ENCODE data around the gene PRKD2. TPM values are rescaled to one million over a fixed set of nuclear protein-coding genes. Genes with fewer than 3 reads are reported as not detected.
A peak's percentile ranks its signal among the peaks of the same experiment; 100 is the strongest.

Gene PRKD2
- total and polyA plus RNA-seq, 2 donors = 20.0 to 109 TPM

DNA sequence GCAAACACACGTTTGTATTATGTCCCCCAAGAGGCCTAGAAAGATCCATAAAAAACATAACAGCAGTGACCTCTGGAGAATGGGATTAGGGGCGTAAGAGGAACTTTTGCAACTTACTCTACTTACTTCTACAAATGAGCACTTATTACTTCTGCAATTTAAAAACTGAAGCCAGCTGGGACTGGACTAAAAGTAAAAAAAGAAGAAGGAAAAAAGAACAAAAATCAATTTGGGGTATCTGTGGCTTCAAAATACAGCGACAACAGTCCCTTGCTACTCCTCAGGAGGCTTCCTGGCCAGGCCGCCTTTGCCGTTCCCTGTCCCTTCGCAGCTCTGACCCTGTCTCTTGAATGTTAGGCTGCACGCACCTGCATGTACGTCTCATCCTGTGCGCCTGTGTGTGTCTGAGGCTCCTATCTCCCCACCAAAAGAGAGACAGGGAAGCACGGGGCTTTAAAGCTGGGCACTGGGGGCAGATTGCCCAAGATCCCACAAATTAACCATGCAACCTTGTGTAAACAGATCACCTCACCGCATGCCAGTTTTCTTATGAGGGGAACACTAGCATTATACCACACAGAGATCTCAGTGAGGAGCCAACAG, 16.9 kb upstream of the PRKD2 start:
- Histone ChIP-seq H3K27me3 (ENCODE audit: control insufficient read depth in 2 of 2, insufficient read depth in 1 of 2, low read length in 1 of 2) (no peaks in the 10 kb centered on the region), H3K4me1 (ENCODE audit: control insufficient read depth in 2 of 2, insufficient read depth in 2 of 2, low read length in 2 of 2) (peaks cover 0 to 4% of the 10 kb centered on the region in 2 donors), H3K4me3 (ENCODE audit: low read length in 2 of 2) (no peak overlapping the region), H3K27ac (ENCODE audit: low read depth in 1 of 2, low read length in 1 of 2) (no peak overlapping the region), H3K9me3 (ENCODE audit: control insufficient read depth in 2 of 2, insufficient read depth in 1 of 2, low read length in 1 of 2) (peaks cover 0 to 2% of the 10 kb centered on the region in 2 donors), H3K36me3 (ENCODE audit: control insufficient read depth in 2 of 2, insufficient read depth in 2 of 2, low read length in 1 of 2) (peaks cover 76 to 90% of the 10 kb centered on the region in 2 donors)
- no peak for DNase-seq (ENCODE audit: low read depth in 6 of 9, low spot score in 9 of 9)
- 96% methylated on average over 11 of the region's 11 CpGs for WGBS

- Histone ChIP-seq H3K27me3 (ENCODE audit: control insufficient read depth in 2 of 2, insufficient read depth in 1 of 2, low read length in 1 of 2) (no peaks in the 10 kb centered on the region), H3K36me3 (ENCODE audit: control insufficient read depth in 2 of 2, insufficient read depth in 2 of 2, low read length in 1 of 2) (peaks cover 75 to 90% of the 10 kb centered on the region in 2 donors), H3K9me3 (ENCODE audit: control insufficient read depth in 2 of 2, insufficient read depth in 1 of 2, low read length in 1 of 2) (peaks cover 0 to 2% of the 10 kb centered on the region in 2 donors), H3K4me3 (ENCODE audit: low read length in 2 of 2) (no peak overlapping the region), H3K4me1 (ENCODE audit: control insufficient read depth in 2 of 2, insufficient read depth in 2 of 2, low read length in 2 of 2) (peaks cover 0 to 10% of the 10 kb centered on the region in 2 donors), H3K27ac (ENCODE audit: low read depth in 1 of 2, low read length in 1 of 2) (no peak overlapping the region)
- WGBS = 96% methylated on average over 23 of the region's 23 CpGs
- no peak for DNase-seq (ENCODE audit: low read depth in 6 of 9, low spot score in 9 of 9)
These were observed 16.2 kb upstream of the PRKD2 start for GRCh38 chr19:46732966-46733689.

- H3K4me3 ChIP-seq (ENCODE audit: low read length in 2 of 2) = no peak overlapping the region
- DNase-seq (ENCODE audit: low read depth in 6 of 9, low spot score in 9 of 9) = no peak
- WGBS = 95% methylated on average over 28 of the region's 28 CpGs
- no peak overlapping the region for H3K27ac ChIP-seq (ENCODE audit: low read depth in 1 of 2, low read length in 1 of 2)
- peaks cover 0 to 2% of the 10 kb centered on the region in 2 donors for H3K9me3 ChIP-seq (ENCODE audit: control insufficient read depth in 2 of 2, insufficient read depth in 1 of 2, low read length in 1 of 2)
- peaks cover 75 to 90% of the 10 kb centered on the region in 2 donors for H3K36me3 ChIP-seq (ENCODE audit: control insufficient read depth in 2 of 2, insufficient read depth in 2 of 2, low read length in 1 of 2)
- peaks cover 0 to 10% of the 10 kb centered on the region in 2 donors for H3K4me1 ChIP-seq (ENCODE audit: control insufficient read depth in 2 of 2, insufficient read depth in 2 of 2, low read length in 2 of 2)
- H3K27me3 ChIP-seq (ENCODE audit: control insufficient read depth in 2 of 2, insufficient read depth in 1 of 2, low read length in 1 of 2) = no peaks in the 10 kb centered on the region
These were observed 15.4 kb upstream of the PRKD2 start for GRCh38 chr19:46732172-46732938.

DNA sequence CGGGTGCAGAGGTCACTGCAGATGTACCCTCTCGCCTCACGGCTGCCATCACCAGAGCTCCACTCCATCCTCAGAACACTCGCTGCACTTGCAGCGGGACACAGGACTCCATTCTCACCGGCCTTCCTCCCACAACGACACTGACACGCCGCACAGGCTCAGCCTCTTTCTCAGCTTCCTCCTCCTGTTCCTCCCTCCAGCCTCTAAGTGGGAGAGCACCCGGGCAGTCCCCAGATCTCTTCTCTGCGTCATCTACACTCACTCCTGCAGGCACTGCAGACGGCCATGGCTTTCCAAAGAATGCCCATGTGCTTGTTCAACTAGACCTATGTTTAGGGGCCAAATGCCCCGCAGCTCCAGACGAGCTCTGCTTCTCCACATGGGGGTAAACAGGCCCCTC, 14.7 kb upstream of the PRKD2 start:
- Histone ChIP-seq H3K4me1 (ENCODE audit: control insufficient read depth in 2 of 2, insufficient read depth in 2 of 2, low read length in 2 of 2) (peaks cover 0 to 10% of the 10 kb centered on the region in 2 donors), H3K36me3 (ENCODE audit: control insufficient read depth in 2 of 2, insufficient read depth in 2 of 2, low read length in 1 of 2) (peaks cover 75 to 90% of the 10 kb centered on the region in 2 donors), H3K9me3 (ENCODE audit: control insufficient read depth in 2 of 2, insufficient read depth in 1 of 2, low read length in 1 of 2) (no peaks in the 10 kb centered on the region), H3K27me3 (ENCODE audit: control insufficient read depth in 2 of 2, insufficient read depth in 1 of 2, low read length in 1 of 2) (no peaks in the 10 kb centered on the region), H3K4me3 (ENCODE audit: low read length in 2 of 2) (no peak overlapping the region), H3K27ac (ENCODE audit: low read depth in 1 of 2, low read length in 1 of 2) (no peak overlapping the region)
- DNase-seq (ENCODE audit: low read depth in 6 of 9, low spot score in 9 of 9) = no peak
- 68% methylated on average over 14 of the region's 14 CpGs for WGBS

- H3K27me3 ChIP-seq (ENCODE audit: control insufficient read depth in 2 of 2, insufficient read depth in 1 of 2, low read length in 1 of 2) = no peaks in the 10 kb centered on the region
- H3K9me3 ChIP-seq (ENCODE audit: control insufficient read depth in 2 of 2, insufficient read depth in 1 of 2, low read length in 1 of 2) = no peaks in the 10 kb centered on the region
- H3K4me1 ChIP-seq (ENCODE audit: control insufficient read depth in 2 of 2, insufficient read depth in 2 of 2, low read length in 2 of 2) = peaks cover 0 to 10% of the 10 kb centered on the region in 2 donors
- no peak overlapping the region for H3K4me3 ChIP-seq (ENCODE audit: low read length in 2 of 2)
- H3K27ac ChIP-seq (ENCODE audit: low read depth in 1 of 2, low read length in 1 of 2) = peak overlapping the region in 1 of 2 donors; percentile 19
- no peak for DNase-seq (ENCODE audit: low read depth in 6 of 9, low spot score in 9 of 9)
- 65% methylated on average over 14 of the region's 14 CpGs for WGBS
- H3K36me3 ChIP-seq (ENCODE audit: control insufficient read depth in 2 of 2, insufficient read depth in 2 of 2, low read length in 1 of 2) = peaks cover 78 to 91% of the 10 kb centered on the region in 2 donors
These were observed 14.1 kb upstream of the PRKD2 start for GRCh38 chr19:46731007-46731501.

GRCh38 chr19:46730595-46730994, 13.7 kb upstream of the PRKD2 start:
- peak overlapping the region in 1 of 2 donors; percentile 19 for H3K27ac ChIP-seq (ENCODE audit: low read depth in 1 of 2, low read length in 1 of 2)
- 98% methylated on average over 14 of the region's 14 CpGs for WGBS
- no peak overlapping the region for H3K4me3 ChIP-seq (ENCODE audit: low read length in 2 of 2)

DNA sequence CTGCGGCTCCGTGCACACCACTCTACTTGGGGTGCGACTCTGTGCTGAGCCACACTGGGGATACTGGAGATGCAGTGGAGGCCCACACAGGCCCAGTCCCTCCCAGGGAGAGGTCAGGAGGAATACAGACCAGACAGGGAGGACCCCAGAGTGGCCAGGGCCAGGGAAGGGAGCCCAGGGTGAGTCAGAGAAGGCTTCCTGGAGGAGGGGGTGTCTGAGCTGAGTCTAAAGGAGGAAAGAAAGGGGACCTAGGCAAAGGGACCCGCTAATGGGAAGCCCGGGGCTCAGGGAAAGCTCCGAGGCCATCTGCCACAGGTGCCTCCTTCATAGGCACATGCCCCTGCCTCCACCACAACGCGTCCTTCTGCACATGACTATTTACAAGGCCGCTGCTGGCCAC, 13.3 kb upstream of the PRKD2 start:
- no peak overlapping the region for H3K4me3 ChIP-seq (ENCODE audit: low read length in 2 of 2)
- DNase-seq (ENCODE audit: low read depth in 6 of 9, low spot score in 9 of 9) = no peak
- peaks cover 87 to 95% of the 10 kb centered on the region in 2 donors for H3K36me3 ChIP-seq (ENCODE audit: control insufficient read depth in 2 of 2, insufficient read depth in 2 of 2, low read length in 1 of 2)
- no peaks in the 10 kb centered on the region for H3K27me3 ChIP-seq (ENCODE audit: control insufficient read depth in 2 of 2, insufficient read depth in 1 of 2, low read length in 1 of 2)
- WGBS = 98% methylated on average over 9 of the region's 9 CpGs
- H3K4me1 ChIP-seq (ENCODE audit: control insufficient read depth in 2 of 2, insufficient read depth in 2 of 2, low read length in 2 of 2) = peaks cover 0 to 10% of the 10 kb centered on the region in 2 donors
- H3K27ac ChIP-seq (ENCODE audit: low read depth in 1 of 2, low read length in 1 of 2) = no peak overlapping the region
- no peaks in the 10 kb centered on the region for H3K9me3 ChIP-seq (ENCODE audit: control insufficient read depth in 2 of 2, insufficient read depth in 1 of 2, low read length in 1 of 2)

More at GRCh38 chr19:46730595-46730994, 13.7 kb upstream of the PRKD2 start:
- H3K9me3 ChIP-seq (ENCODE audit: control insufficient read depth in 2 of 2, insufficient read depth in 1 of 2, low read length in 1 of 2) = no peaks in the 10 kb centered on the region
- H3K4me1 ChIP-seq (ENCODE audit: control insufficient read depth in 2 of 2, insufficient read depth in 2 of 2, low read length in 2 of 2) = peaks cover 0 to 10% of the 10 kb centered on the region in 2 donors
- peaks cover 83 to 95% of the 10 kb centered on the region in 2 donors for H3K36me3 ChIP-seq (ENCODE audit: control insufficient read depth in 2 of 2, insufficient read depth in 2 of 2, low read length in 1 of 2)
- H3K27me3 ChIP-seq (ENCODE audit: control insufficient read depth in 2 of 2, insufficient read depth in 1 of 2, low read length in 1 of 2) = no peaks in the 10 kb centered on the region
- DNase-seq (ENCODE audit: low read depth in 6 of 9, low spot score in 9 of 9) = no peak

DNA sequence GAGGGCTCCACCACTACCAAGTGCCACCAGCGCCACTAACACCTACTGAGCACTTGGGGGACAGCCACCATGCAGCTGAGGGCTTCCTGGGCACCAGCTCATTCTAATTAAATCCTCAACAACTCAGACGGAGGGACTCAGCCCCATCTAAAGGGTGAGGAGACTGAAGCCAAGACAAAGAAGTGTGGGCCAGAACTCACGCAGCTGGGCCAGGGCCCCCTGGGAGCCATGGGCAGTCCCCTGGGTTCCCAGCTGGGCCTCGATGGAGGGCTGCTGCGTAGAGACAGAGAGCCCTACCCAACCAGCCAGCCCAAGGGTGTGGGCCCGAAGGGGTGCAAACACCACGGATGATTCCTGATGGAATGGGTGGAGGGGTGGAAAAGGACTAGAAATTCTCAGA, 12.8 kb upstream of the PRKD2 start:
- no peaks in the 10 kb centered on the region for H3K27me3 ChIP-seq (ENCODE audit: control insufficient read depth in 2 of 2, insufficient read depth in 1 of 2, low read length in 1 of 2)
- no peak for DNase-seq (ENCODE audit: low read depth in 6 of 9, low spot score in 9 of 9)
- peaks cover 92 to 97% of the 10 kb centered on the region in 2 donors for H3K36me3 ChIP-seq (ENCODE audit: control insufficient read depth in 2 of 2, insufficient read depth in 2 of 2, low read length in 1 of 2)
- H3K4me1 ChIP-seq (ENCODE audit: control insufficient read depth in 2 of 2, insufficient read depth in 2 of 2, low read length in 2 of 2) = peaks cover 0 to 10% of the 10 kb centered on the region in 2 donors
- no peak overlapping the region for H3K27ac ChIP-seq (ENCODE audit: low read depth in 1 of 2, low read length in 1 of 2)
- 96% methylated on average over 7 of the region's 7 CpGs for WGBS
- no peaks in the 10 kb centered on the region for H3K9me3 ChIP-seq (ENCODE audit: control insufficient read depth in 2 of 2, insufficient read depth in 1 of 2, low read length in 1 of 2)
- H3K4me3 ChIP-seq (ENCODE audit: low read length in 2 of 2) = no peak overlapping the region
